DND-41 (cell line): ENCODE measurements around the gene NCR2.

Source experiments
- CTCF ChIP-seq: IDR thresholded peaks from 2 replicates; pipeline ENCODE4 v1.5.1; 2012; ENCODE audit warnings: borderline replicate concordance, low read length, moderate library complexity, mild to moderate bottlenecking; ENCODE audit not compliant: poor library complexity, severe bottlenecking; ENCODE audit errors: extremely low read depth
- EZH2 ChIP-seq: IDR thresholded peaks from 3 replicates; pipeline ENCODE4 v1.6.1; 2012; ENCODE audit warnings: borderline replicate concordance, low read depth, mild to moderate bottlenecking, moderate library complexity, low read length, inconsistent platforms; ENCODE audit not compliant: severe bottlenecking

DNA sequence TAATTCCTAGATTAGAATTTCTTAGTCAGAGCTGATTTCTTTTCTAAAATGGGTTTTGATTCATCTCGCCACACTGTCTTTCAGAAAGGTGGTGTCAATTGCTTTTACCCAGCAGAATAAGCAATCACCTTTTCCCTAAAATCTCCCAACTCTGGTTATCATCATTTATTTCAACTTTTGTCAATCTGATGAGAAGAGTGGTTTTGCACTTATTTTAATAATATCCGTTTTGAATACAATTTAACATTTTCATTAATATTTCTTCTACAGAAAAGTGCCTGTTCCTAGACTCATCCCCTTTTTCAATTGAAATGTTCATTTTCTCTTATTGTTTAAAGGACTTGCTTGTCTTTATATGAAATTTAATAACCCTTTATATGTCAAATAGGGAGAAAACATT lies 8.2 kb upstream of the NCR2 start:
- TF ChIP-seq CTCF = no peak
- TF ChIP-seq EZH2 = no peak
